Liver (tissue), 9 donors: ENCODE results near the gene CTSE. TPM values are rescaled to one million over a fixed set of nuclear protein-coding genes. Genes with fewer than 3 reads are reported as not detected.

Experiments used
- DNase-seq: peaks from one replicate; pipeline ENCODE4 v3.0.0-alpha.2; 2017; ENCODE audit warnings: low spot score
- H3K27ac ChIP-seq, 2 donors: one replicate each; pipeline ENCODE4 v1.7.0; 2013; ENCODE audit warnings: inconsistent platforms in 2 of 2, low read length in 2 of 2, control low read depth in 1 of 2, low read depth in 1 of 2, mild to moderate bottlenecking in 1 of 2
- H3K27me3 ChIP-seq, 4 donors: one replicate each; pipeline versions ENCODE4 v1.6.1 to v1.7.0; 2013; ENCODE audit warnings: low read length in 3 of 4, inconsistent platforms in 1 of 4, mild to moderate bottlenecking in 1 of 4, moderate library complexity in 1 of 4; ENCODE audit not compliant: control insufficient read depth in 4 of 4, insufficient read depth in 4 of 4
- H3K36me3 ChIP-seq, 4 donors: one replicate each; pipeline versions ENCODE4 v1.6.1 to v1.7.0; 2013; ENCODE audit warnings: low read length in 3 of 4, mild to moderate bottlenecking in 3 of 4, low read depth in 1 of 4, moderate library complexity in 1 of 4; ENCODE audit not compliant: control insufficient read depth in 4 of 4, insufficient read depth in 3 of 4
- H3K4me1 ChIP-seq, 4 donors: one replicate each; pipeline versions ENCODE4 v1.6.1 to v1.7.0; 2013; ENCODE audit warnings: low read length in 3 of 4, mild to moderate bottlenecking in 3 of 4, moderate library complexity in 1 of 4; ENCODE audit not compliant: control insufficient read depth in 4 of 4, insufficient read depth in 4 of 4
- H3K4me3 ChIP-seq, 3 donors: one replicate each; pipeline versions ENCODE4 v1.6.1 to v1.7.0; 2013; ENCODE audit warnings: low read length in 3 of 3, control low read depth in 1 of 3, low read depth in 1 of 3, mild to moderate bottlenecking in 1 of 3
- H3K9ac ChIP-seq, 2 donors: one replicate each; pipeline ENCODE4 v1.7.0; 2013; ENCODE audit warnings: low read length in 2 of 2, mild to moderate bottlenecking in 2 of 2, moderate library complexity in 2 of 2, control low read depth in 1 of 2, low read depth in 1 of 2
- H3K9me3 ChIP-seq, 4 donors: one replicate each; pipeline versions ENCODE4 v1.6.1 to v1.7.0; 2013; ENCODE audit warnings: low read length in 3 of 4; ENCODE audit not compliant: control insufficient read depth in 4 of 4
- FOXA1 ChIP-seq: IDR thresholded peaks from 2 replicates; pipeline ENCODE4 v1.6.1; 2016; ENCODE audit warnings: antibody characterized with exemption
- FOXA2 ChIP-seq: IDR thresholded peaks from 2 replicates; pipeline ENCODE4 v1.6.1; 2016; ENCODE audit warnings: antibody characterized with exemption
- JUND ChIP-seq, 2 donors: IDR thresholded peaks; 2 replicates each; pipeline ENCODE4 v1.6.1; 2016; ENCODE audit warnings: antibody characterized with exemption in 2 of 2
- NR2F2 ChIP-seq: IDR thresholded peaks from 2 replicates; pipeline ENCODE4 v1.6.1; 2016; ENCODE audit warnings: antibody characterized with exemption
- RAD21 ChIP-seq, 2 donors: IDR thresholded peaks; 2 replicates each; pipeline ENCODE4 v1.6.1; 2016; ENCODE audit warnings: antibody characterized with exemption in 2 of 2, mild to moderate bottlenecking in 2 of 2
- RXRA ChIP-seq, 2 donors: IDR thresholded peaks; 2 replicates each; pipeline ENCODE4 v1.6.1; 2017 to 2018; ENCODE audit warnings: antibody characterized with exemption in 2 of 2, mild to moderate bottlenecking in 1 of 2
- SP1 ChIP-seq: IDR thresholded peaks from 2 replicates; pipeline ENCODE4 v1.6.1; 2018; ENCODE audit warnings: antibody characterized with exemption, mild to moderate bottlenecking
- TAF1 ChIP-seq: conservative IDR thresholded peaks from 2 replicates; pipeline ENCODE4 v1.6.1; 2016; ENCODE audit warnings: antibody characterized with exemption, mild to moderate bottlenecking
- WGBS: extraction: QIAGEN DNeasy Blood & Tissue Kit; methylation state at CpG from one replicate; pipeline ENCODE4 v1.1.7; 2013; 5-methylcytosine and 5-hydroxymethylcytosine counted together
- polyA plus RNA-seq, 2 donors: library from polyadenylated mRNA; stranded (reverse) in 1 of 2; unstranded in 1 of 2; fragments of 200-250 nt in 1 of 2; fragments of >200 nt in 1 of 2; fragmentation: Nextera tagmentation in 1 of 2; extraction: Ambion mirVana in 1 of 2; gene quantifications; one replicate each; pipeline versions ENCODE4 v1.2.1 to v1.2.3, GENCODE V29; 2013 to 2015
- total RNA-seq, 2 donors: library from RNA; depleted of rRNA; stranded (reverse); fragments of >200 nt; gene quantifications; one replicate each; pipeline ENCODE4 v1.2.3, GENCODE V29; 2014
- TF ChIP-seq, protein P1 (sequence below): IDR thresholded peaks from 2 replicates; pipeline ENCODE4 v1.6.1; 2016; ENCODE audit warnings: antibody characterized with exemption, mild to moderate bottlenecking
- TF ChIP-seq, protein P2 (sequence below): fragments of 150-350 bp; IDR thresholded peaks from 2 replicates; pipeline ENCODE4 v1.5.1; 2017; ENCODE audit warnings: improper control_type of control experiment, low read depth, low read length; ENCODE audit not compliant: missing input control
- TF ChIP-seq, protein P3 (sequence below): IDR thresholded peaks from 2 replicates; pipeline ENCODE4 v1.6.1; 2016; ENCODE audit warnings: antibody characterized with exemption
- TF ChIP-seq, protein P4 (sequence below): IDR thresholded peaks from 2 replicates; pipeline ENCODE4 v1.6.1; 2016; ENCODE audit warnings: antibody characterized with exemption
- donor health status: healthy.
- donor health status: healthy.
- donor health status: healthy.
- donor health status: healthy.
- donor health status: healthy.

The CTSE gene
- total and polyA plus RNA-seq, 4 donors: under 0.01 to 32.8 (median 0.06) TPM

DNA sequence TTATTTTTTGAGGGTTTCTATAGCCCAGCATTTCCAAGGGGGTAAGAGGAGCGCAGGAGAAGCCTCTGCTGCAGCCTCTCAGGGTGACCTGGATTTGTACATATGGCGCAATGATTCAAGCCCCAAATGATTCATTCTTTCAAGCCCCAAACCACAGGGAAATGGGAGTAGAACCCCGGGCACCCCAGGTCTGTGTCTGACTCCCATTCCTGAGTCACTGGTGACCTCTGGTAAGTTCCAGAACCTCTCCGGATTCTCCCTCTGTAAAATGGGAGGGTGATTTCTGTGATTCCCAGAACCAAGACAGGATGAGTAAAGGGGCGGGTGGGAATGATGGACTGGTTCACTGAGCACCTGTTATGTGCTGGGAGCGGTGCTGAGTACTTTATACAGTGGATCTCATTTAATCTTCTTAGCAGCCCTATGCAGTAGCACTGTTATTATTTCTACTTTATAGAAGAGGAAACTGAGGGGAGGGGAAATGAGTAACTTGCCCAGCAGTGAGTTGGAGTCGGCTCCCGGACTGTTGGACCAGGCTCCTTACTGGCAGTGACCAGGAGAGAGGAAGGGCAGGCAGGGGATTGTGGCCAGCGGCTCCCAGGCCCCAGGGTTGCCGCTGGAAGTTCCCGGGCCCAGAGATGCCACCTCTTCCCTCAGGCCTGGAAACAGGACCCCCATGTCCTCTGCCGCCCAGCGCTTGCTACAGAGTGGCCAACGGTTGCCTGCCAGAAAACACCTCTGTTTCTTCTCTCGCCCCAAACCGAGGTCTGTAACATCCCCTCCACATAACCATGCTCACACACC, 60.1 kb downstream of the CTSE start:
- DNase-seq: no peak
- H3K36me3 ChIP-seq: no peaks in the 10 kb centered on the region
- TF ChIP-seq TAF1: no peak
- H3K9me3 ChIP-seq: no peaks in the 10 kb centered on the region
- 91% methylated on average over 16 of the region's 16 CpGs for WGBS
- no peak overlapping the region for H3K9ac ChIP-seq
- no peaks in the 10 kb centered on the region for H3K4me1 ChIP-seq
- no peaks in the 10 kb centered on the region for H3K27me3 ChIP-seq
- no peak overlapping the region for H3K27ac ChIP-seq
- H3K4me3 ChIP-seq: no peak overlapping the region

DNA sequence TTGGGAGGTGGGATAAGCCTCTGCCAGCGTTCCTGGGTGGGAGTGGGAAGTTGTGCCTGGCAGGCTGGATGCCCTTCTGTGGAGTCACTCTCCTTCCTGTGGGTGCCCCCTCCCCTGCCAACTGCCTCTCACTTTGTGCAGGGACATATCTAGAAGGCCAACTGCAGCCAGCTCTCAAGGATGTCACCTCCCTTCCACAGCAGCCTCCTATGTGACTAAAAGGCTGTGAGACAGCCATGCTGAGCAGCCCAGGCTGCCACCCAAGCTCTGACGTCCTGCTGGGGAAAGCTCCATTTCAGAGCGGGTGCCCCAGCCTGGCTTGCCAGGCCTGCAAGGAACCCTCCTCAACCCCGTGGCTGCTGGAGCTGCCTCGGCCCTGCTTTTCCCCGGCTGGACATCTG, 60.9 kb downstream of the CTSE start:
- WGBS: 85% methylated on average over 6 of the region's 6 CpGs
- TF ChIP-seq FOXA2: no peak
- TF ChIP-seq NR2F2: no peak
- TF ChIP-seq, protein P1, sequence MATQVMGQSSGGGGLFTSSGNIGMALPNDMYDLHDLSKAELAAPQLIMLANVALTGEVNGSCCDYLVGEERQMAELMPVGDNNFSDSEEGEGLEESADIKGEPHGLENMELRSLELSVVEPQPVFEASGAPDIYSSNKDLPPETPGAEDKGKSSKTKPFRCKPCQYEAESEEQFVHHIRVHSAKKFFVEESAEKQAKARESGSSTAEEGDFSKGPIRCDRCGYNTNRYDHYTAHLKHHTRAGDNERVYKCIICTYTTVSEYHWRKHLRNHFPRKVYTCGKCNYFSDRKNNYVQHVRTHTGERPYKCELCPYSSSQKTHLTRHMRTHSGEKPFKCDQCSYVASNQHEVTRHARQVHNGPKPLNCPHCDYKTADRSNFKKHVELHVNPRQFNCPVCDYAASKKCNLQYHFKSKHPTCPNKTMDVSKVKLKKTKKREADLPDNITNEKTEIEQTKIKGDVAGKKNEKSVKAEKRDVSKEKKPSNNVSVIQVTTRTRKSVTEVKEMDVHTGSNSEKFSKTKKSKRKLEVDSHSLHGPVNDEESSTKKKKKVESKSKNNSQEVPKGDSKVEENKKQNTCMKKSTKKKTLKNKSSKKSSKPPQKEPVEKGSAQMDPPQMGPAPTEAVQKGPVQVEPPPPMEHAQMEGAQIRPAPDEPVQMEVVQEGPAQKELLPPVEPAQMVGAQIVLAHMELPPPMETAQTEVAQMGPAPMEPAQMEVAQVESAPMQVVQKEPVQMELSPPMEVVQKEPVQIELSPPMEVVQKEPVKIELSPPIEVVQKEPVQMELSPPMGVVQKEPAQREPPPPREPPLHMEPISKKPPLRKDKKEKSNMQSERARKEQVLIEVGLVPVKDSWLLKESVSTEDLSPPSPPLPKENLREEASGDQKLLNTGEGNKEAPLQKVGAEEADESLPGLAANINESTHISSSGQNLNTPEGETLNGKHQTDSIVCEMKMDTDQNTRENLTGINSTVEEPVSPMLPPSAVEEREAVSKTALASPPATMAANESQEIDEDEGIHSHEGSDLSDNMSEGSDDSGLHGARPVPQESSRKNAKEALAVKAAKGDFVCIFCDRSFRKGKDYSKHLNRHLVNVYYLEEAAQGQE: no peak
- no peak for TF ChIP-seq JUND (IDR thresholded peaks at IDR 0.05)
- no peak for TF ChIP-seq TAF1
- TF ChIP-seq, protein P2, sequence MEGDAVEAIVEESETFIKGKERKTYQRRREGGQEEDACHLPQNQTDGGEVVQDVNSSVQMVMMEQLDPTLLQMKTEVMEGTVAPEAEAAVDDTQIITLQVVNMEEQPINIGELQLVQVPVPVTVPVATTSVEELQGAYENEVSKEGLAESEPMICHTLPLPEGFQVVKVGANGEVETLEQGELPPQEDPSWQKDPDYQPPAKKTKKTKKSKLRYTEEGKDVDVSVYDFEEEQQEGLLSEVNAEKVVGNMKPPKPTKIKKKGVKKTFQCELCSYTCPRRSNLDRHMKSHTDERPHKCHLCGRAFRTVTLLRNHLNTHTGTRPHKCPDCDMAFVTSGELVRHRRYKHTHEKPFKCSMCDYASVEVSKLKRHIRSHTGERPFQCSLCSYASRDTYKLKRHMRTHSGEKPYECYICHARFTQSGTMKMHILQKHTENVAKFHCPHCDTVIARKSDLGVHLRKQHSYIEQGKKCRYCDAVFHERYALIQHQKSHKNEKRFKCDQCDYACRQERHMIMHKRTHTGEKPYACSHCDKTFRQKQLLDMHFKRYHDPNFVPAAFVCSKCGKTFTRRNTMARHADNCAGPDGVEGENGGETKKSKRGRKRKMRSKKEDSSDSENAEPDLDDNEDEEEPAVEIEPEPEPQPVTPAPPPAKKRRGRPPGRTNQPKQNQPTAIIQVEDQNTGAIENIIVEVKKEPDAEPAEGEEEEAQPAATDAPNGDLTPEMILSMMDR: no peak
- TF ChIP-seq, protein P3, sequence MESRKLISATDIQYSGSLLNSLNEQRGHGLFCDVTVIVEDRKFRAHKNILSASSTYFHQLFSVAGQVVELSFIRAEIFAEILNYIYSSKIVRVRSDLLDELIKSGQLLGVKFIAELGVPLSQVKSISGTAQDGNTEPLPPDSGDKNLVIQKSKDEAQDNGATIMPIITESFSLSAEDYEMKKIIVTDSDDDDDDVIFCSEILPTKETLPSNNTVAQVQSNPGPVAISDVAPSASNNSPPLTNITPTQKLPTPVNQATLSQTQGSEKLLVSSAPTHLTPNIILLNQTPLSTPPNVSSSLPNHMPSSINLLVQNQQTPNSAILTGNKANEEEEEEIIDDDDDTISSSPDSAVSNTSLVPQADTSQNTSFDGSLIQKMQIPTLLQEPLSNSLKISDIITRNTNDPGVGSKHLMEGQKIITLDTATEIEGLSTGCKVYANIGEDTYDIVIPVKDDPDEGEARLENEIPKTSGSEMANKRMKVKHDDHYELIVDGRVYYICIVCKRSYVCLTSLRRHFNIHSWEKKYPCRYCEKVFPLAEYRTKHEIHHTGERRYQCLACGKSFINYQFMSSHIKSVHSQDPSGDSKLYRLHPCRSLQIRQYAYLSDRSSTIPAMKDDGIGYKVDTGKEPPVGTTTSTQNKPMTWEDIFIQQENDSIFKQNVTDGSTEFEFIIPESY: no peak
- TF ChIP-seq SP1: no peak
- no peak for TF ChIP-seq RAD21 (IDR thresholded peaks at IDR 0.05)
- TF ChIP-seq, protein P4, sequence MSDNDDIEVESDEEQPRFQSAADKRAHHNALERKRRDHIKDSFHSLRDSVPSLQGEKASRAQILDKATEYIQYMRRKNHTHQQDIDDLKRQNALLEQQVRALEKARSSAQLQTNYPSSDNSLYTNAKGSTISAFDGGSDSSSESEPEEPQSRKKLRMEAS: no peak
- TF ChIP-seq FOXA1: no peak
- no peak for TF ChIP-seq RXRA (IDR thresholded peaks at IDR 0.05)
- no peaks in the 10 kb centered on the region for H3K9me3 ChIP-seq
- no peaks in the 10 kb centered on the region for H3K4me1 ChIP-seq
- H3K9ac ChIP-seq: no peak overlapping the region
- DNase-seq: no peak
- no peaks in the 10 kb centered on the region for H3K36me3 ChIP-seq
- H3K27ac ChIP-seq: no peak overlapping the region
- no peak overlapping the region for H3K4me3 ChIP-seq
- no peaks in the 10 kb centered on the region for H3K27me3 ChIP-seq
